H1 (cell line): ENCODE data around the gene DLL3. TPM values are rescaled to one million over a fixed set of nuclear protein-coding genes. Genes with fewer than 3 reads are reported as not detected.

Experiments used
- BCL11A ChIP-seq, 2 experiments: IDR thresholded peaks; one replicate each; pipeline ENCODE4 v1.6.1; 2011; ENCODE audit warnings: low read depth in 2 of 2, low read length in 2 of 2, mild to moderate bottlenecking in 2 of 2
- CEBPB ChIP-seq: IDR thresholded peaks from 2 replicates; pipeline ENCODE4 v1.6.1; 2012; ENCODE audit warnings: low read depth, low read length
- JUN ChIP-seq: IDR thresholded peaks from 2 replicates; pipeline ENCODE4 v1.6.1; 2011; ENCODE audit warnings: low read depth, mild to moderate bottlenecking, improper control_type of control experiment, low read length
- KDM1A ChIP-seq: fragments of 200-600, 300-600 bp; sonication (generic); IDR thresholded peaks from 2 replicates; pipeline ENCODE4 v1.7.1; 2016; ENCODE audit warnings: mild to moderate bottlenecking, low read length, borderline replicate concordance
- POU5F1 ChIP-seq: IDR thresholded peaks from 2 replicates; pipeline ENCODE4 v1.6.1; 2011; ENCODE audit warnings: low read depth, mild to moderate bottlenecking, low read length, moderate library complexity
- SRF ChIP-seq: IDR thresholded peaks from 2 replicates; pipeline ENCODE4 v1.6.1; 2011; ENCODE audit warnings: mild to moderate bottlenecking, low read depth, low read length, moderate library complexity
- polyA plus RNA-seq, 7 experiments: library from polyadenylated mRNA; depleted of rRNA in 3 of 7; stranded (reverse) in 5 of 7; unstranded in 2 of 7; fragments of >200 nt in 5 of 7; fragments of 200-250 nt in 2 of 7; gene quantifications; 1 replicate in 5 of 7; 2 replicates in 1 of 7; 4 replicates in 1 of 7; pipeline versions ENCODE4 v1.2.1 to v1.2.3, GENCODE V29; 2011 to 2013; ENCODE audit warnings: missing spikeins in 2 of 7, mixed read lengths in 2 of 7
- total RNA-seq: library from RNA; stranded (reverse); fragmentation: NEBNext Ultra II Directional; extraction: Animal tissue kit (Norgen Biotek cat#: 25700); gene quantifications from 2 replicates; pipeline ENCODE4 v1.2.1, GENCODE V29; 2021
- TF ChIP-seq, protein P1 (sequence below): fragments of 300-600 bp; sonication (generic); IDR thresholded peaks from 2 replicates; pipeline ENCODE4 v1.7.1; 2012; ENCODE audit warnings: low read length, moderate library complexity, mild to moderate bottlenecking, inconsistent platforms; ENCODE audit not compliant: insufficient replicate concordance

Gene DLL3
- total and polyA plus RNA-seq, 2 of the 8 experiments (the other 6 are each of a cell fraction or from before 2014, with no cell fraction given): 12.2 to 13.8 TPM

DNA sequence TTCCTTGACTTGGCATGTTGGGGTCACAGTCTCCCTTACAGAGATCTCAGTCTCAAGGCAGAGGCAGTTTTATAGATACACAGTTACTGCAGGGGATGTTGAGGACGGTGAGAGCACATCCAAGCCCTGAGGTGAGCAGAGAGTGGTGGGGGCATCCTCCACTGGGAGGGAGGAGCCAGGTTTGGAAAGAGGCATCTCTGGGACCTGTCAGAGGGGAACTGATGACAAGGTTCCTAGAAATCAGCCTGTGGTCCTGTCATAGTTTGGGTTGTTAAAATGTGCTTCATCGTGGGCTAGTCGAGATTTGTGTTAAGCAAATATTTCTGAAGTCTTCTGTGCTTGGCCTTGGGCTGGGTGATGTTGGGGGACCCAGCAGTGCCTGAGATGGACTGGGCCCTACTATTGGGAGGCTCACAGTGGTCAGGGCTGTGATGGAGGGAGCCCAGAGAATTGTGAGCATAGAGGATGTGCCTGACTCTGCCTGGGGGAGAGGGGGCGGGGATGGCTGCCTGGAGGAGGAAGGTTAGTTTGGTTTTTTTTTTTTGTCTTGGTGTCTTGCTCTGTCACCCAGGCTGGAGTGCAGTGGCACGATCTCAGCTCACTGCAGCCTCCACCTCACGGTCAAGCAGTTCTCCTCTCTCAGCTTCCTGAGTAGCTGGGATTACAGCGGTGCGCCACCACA is 49.5 kb upstream of the DLL3 start (continued):
- TF ChIP-seq, protein P1, sequence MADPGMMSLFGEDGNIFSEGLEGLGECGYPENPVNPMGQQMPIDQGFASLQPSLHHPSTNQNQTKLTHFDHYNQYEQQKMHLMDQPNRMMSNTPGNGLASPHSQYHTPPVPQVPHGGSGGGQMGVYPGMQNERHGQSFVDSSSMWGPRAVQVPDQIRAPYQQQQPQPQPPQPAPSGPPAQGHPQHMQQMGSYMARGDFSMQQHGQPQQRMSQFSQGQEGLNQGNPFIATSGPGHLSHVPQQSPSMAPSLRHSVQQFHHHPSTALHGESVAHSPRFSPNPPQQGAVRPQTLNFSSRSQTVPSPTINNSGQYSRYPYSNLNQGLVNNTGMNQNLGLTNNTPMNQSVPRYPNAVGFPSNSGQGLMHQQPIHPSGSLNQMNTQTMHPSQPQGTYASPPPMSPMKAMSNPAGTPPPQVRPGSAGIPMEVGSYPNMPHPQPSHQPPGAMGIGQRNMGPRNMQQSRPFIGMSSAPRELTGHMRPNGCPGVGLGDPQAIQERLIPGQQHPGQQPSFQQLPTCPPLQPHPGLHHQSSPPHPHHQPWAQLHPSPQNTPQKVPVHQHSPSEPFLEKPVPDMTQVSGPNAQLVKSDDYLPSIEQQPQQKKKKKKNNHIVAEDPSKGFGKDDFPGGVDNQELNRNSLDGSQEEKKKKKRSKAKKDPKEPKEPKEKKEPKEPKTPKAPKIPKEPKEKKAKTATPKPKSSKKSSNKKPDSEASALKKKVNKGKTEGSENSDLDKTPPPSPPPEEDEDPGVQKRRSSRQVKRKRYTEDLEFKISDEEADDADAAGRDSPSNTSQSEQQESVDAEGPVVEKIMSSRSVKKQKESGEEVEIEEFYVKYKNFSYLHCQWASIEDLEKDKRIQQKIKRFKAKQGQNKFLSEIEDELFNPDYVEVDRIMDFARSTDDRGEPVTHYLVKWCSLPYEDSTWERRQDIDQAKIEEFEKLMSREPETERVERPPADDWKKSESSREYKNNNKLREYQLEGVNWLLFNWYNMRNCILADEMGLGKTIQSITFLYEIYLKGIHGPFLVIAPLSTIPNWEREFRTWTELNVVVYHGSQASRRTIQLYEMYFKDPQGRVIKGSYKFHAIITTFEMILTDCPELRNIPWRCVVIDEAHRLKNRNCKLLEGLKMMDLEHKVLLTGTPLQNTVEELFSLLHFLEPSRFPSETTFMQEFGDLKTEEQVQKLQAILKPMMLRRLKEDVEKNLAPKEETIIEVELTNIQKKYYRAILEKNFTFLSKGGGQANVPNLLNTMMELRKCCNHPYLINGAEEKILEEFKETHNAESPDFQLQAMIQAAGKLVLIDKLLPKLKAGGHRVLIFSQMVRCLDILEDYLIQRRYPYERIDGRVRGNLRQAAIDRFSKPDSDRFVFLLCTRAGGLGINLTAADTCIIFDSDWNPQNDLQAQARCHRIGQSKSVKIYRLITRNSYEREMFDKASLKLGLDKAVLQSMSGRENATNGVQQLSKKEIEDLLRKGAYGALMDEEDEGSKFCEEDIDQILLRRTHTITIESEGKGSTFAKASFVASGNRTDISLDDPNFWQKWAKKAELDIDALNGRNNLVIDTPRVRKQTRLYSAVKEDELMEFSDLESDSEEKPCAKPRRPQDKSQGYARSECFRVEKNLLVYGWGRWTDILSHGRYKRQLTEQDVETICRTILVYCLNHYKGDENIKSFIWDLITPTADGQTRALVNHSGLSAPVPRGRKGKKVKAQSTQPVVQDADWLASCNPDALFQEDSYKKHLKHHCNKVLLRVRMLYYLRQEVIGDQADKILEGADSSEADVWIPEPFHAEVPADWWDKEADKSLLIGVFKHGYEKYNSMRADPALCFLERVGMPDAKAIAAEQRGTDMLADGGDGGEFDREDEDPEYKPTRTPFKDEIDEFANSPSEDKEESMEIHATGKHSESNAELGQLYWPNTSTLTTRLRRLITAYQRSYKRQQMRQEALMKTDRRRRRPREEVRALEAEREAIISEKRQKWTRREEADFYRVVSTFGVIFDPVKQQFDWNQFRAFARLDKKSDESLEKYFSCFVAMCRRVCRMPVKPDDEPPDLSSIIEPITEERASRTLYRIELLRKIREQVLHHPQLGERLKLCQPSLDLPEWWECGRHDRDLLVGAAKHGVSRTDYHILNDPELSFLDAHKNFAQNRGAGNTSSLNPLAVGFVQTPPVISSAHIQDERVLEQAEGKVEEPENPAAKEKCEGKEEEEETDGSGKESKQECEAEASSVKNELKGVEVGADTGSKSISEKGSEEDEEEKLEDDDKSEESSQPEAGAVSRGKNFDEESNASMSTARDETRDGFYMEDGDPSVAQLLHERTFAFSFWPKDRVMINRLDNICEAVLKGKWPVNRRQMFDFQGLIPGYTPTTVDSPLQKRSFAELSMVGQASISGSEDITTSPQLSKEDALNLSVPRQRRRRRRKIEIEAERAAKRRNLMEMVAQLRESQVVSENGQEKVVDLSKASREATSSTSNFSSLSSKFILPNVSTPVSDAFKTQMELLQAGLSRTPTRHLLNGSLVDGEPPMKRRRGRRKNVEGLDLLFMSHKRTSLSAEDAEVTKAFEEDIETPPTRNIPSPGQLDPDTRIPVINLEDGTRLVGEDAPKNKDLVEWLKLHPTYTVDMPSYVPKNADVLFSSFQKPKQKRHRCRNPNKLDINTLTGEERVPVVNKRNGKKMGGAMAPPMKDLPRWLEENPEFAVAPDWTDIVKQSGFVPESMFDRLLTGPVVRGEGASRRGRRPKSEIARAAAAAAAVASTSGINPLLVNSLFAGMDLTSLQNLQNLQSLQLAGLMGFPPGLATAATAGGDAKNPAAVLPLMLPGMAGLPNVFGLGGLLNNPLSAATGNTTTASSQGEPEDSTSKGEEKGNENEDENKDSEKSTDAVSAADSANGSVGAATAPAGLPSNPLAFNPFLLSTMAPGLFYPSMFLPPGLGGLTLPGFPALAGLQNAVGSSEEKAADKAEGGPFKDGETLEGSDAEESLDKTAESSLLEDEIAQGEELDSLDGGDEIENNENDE: no peak
- no peak for TF ChIP-seq JUN
- no peak for TF ChIP-seq POU5F1
- no peak for TF ChIP-seq SRF
- TF ChIP-seq CEBPB: no peak
- TF ChIP-seq KDM1A: no peak
- no peak for TF ChIP-seq BCL11A (IDR thresholded peaks at IDR 0.05; ENCODE audit: low read depth in 2 of 2, low read length in 2 of 2)
